ENCODE data around the gene HNRNPCL2.
"Not testable (repeated sequence)": the region's sequence is repeated elsewhere in the genome, so short reads cannot be mapped to it uniquely, and the experiment has no call there.

The HNRNPCL2 gene

DNA sequence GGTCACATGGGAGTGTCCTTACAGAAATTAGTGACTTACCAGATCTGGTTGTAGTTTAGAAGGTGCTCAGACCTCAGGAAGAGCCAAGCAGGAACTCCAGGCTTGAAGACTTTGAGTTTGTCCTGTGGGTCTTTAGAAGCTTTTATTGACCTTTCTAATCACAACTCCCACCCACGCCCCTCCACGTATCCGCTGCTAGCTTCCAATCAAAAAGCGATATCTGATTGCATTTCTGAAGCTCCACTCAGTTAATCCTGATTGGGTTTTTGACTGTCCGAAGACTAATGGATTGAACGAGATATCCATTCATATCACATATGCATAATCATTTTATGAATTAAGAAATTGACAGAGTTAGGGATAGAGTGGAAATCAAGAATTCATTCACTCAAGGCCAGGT is at the start of gene HNRNPCL2:
TSS of gene HNRNPCL2 (minus strand) at position 101 of the 400 bp plus-strand sequence. CDS start 454 bp downstream, outside the sequence.
- H3K36me3 Mint-ChIP-seq; H3K9me3 Mint-ChIP-seq; ATAC-seq (ENCODE audit: low read depth); DNase-seq (ENCODE audit: low spot score in 2 of 2); H3K27ac Mint-ChIP-seq; H3K27me3 Mint-ChIP-seq; H3K4me1 Mint-ChIP-seq; H3K4me3 Mint-ChIP-seq: not testable (repeated sequence)

DNA sequence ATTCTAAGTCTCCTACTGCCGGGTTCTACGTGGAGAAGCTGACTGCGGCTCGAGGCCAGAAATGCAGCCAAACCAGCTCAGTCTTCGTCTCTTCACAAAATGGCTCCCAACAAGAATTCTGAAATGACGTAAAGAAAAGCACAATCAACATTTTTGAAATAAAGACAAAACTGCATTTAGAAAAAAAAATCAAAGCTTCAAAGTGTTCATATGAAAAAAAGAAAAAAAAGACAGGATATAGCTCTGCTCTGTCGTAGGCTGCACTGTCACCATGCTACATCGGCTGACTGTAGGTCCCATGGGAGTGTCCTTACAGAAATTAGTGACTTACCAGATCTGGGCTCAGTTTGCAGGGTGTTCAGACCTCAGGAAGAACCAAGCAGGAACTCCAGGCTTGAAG is 48.9 kb upstream of the HNRNPCL2 start, which contains the start of gene HNRNPCL4:
TSS of gene HNRNPCL4 (minus strand) at position 101 of the 400 bp plus-strand sequence. CDS start 164 bp downstream, outside the sequence.
- not testable (repeated sequence) for H3K36me3 Mint-ChIP-seq; DNase-seq (ENCODE audit: low spot score in 2 of 2); H3K9me3 Mint-ChIP-seq; H3K4me3 Mint-ChIP-seq; ATAC-seq (ENCODE audit: low read depth); H3K27me3 Mint-ChIP-seq; H3K4me1 Mint-ChIP-seq; H3K27ac Mint-ChIP-seq

DNA sequence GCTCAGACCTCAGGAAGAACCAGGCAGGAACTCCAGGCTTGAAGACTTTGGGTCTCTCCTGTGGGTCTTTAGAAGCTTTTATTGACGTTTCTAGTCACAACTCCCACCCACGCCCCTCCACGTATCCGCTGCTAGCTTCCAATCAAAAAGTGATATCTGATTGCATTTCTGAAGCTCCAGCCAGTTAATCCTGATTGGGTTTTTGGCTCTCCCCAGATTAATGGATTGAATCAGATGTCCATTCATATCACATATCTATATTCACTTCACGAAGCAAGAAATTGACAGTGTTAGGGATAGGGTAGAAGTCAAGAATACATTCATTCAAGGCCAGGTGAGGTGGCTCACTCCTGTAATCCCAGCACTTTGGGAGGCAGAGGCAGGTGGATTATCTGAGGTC is 39.3 kb upstream of the HNRNPCL2 start, which contains the start of gene PRAMEF26:
TSS of gene PRAMEF26 (minus strand) at position 101 of the 400 bp plus-strand sequence. CDS start 2,914 bp downstream, outside the sequence.
- not testable (repeated sequence) for H3K4me1 Mint-ChIP-seq; DNase-seq (ENCODE audit: low spot score in 2 of 2); H3K27me3 Mint-ChIP-seq; H3K9me3 Mint-ChIP-seq; H3K36me3 Mint-ChIP-seq; ATAC-seq (ENCODE audit: low read depth); H3K27ac Mint-ChIP-seq; H3K4me3 Mint-ChIP-seq

DNA sequence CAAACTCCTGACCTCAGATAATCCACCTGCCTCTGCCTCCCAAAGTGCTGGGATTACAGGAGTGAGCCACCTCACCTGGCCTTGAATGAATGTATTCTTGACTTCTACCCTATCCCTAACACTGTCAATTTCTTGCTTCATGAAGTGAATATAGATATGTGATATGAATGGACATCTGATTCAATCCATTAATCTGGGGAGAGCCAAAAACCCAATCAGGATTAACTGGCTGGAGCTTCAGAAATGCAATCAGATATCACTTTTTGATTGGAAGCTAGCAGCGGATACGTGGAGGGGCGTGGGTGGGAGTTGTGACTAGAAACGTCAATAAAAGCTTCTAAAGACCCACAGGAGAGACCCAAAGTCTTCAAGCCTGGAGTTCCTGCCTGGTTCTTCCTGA is 46.2 kb downstream of the HNRNPCL2 start, which contains the start of gene PRAMEF25:
TSS of gene PRAMEF25 (plus strand) at position 301 of the 400 bp plus-strand sequence. CDS start 2,920 bp downstream, outside the sequence.
- not testable (repeated sequence) for H3K4me3 Mint-ChIP-seq; H3K9me3 Mint-ChIP-seq; H3K36me3 Mint-ChIP-seq; H3K4me1 Mint-ChIP-seq; H3K27ac Mint-ChIP-seq; ATAC-seq (ENCODE audit: low read depth); H3K27me3 Mint-ChIP-seq; DNase-seq (ENCODE audit: low spot score in 2 of 2)
